Activated CD4-positive, alpha-beta T cell treated with anti-CD3 and anti-CD28 coated beads, Interleukin-2, amount 50 U/mL, for 48 hours (primary cell): ENCODE data around the gene CUBN.
A peak's percentile ranks its signal among the peaks of the same experiment; 100 is the strongest.
"Not testable (repeated sequence)": the region's sequence is repeated elsewhere in the genome, so short reads cannot be mapped to it uniquely, and the experiment has no call there.

Source experiments
- DNase-seq, 2 experiments: peaks; one replicate each; pipeline ENCODE4 v3.0.0-alpha.2; 2020

The CUBN gene

DNA sequence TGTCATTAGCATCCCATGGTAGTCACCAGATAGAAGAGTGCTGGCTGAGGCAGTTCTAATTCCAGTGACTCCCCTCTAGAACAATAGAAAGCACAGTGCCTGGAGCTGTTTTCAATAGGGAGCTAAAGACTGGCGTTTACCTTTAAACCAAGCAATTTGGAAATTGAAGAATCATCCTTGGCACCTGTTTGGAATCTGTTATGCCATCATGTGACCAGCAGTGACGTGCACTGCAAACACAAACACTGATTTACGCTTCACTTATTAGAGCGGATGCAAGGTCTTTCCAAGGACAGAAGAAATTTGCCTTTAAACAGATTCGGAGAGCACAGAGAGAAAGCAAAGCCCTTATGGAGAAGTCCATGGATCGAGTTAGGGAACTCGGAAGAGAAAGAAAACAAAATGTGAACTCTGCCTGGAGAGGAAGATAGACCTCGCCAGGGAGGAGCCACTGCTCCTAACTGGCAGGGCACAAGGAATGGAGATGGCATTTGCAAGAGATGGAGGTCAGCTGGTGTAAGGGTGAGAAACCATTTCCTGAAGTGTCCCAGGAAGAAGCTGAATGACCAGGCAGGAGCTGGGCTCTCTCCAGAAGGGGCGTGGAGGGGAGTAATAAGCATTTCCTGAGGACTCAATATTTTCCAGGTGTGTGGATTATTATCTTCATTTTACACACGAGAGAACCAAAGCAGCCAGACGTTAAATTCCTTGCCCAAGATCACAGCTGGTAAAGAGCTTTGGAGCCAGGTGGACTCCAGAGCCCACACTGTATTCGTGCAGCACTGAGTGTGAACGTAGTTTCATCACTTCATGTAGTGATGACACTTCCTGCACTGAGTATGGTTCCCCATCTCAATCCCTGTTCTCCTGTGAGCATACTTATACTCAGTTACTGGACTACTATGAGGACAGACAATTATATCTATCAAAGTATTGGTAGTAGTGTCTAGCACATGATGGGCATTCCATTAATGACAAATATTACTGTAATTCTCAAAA, 97.7 kb downstream of the CUBN start:
- no peak for DNase-seq

DNA sequence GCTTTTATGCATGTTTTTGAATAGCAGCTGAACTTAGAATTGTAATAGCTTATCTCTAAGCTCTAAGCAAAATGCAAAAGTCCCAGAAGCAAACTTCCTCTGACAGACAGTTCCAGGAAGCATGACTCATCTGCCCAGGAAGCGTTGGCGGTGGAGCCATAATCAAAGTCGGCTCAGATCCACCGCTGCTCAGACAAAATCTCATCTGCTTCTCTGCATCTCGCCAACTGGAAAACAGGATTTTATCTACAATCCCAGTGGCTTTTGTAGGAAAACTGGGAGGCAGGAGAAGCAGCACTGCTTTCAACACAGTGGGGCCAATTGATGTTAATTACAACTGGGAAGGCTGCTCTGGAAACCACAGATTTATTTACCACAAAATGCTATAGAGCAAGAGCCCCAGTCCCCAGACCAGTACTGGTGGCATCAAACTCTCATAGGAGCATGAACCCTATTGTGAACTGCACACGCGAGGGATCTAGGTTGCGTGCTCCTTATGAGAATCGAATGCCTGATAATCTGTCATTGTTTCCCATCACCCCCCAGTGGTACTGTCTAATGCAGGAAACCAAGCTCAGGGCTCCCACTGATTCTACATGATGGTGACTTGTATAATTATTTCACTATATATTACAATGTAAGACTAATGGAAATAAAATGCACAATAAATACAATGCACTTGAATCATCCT, 99.9 kb downstream of the CUBN start:
- peak; percentile 84 to 90 for DNase-seq

DNA sequence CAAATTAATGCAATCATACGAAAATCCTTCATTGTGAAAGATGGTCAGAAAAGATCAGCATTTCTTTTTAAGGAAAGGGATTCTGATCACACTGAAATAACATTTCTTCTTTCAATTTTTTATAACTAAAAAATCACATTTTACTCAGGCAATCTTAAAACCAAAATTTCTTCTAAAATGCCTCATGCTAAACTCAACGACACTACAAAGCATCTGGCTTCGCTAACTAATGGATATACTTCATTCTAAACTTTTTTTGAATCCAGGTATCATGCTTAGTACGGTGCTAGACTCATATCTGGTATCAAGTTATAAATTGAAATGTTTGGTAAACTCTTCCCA, 100.4 kb downstream of the CUBN start:
- DNase-seq = no peak

DNA sequence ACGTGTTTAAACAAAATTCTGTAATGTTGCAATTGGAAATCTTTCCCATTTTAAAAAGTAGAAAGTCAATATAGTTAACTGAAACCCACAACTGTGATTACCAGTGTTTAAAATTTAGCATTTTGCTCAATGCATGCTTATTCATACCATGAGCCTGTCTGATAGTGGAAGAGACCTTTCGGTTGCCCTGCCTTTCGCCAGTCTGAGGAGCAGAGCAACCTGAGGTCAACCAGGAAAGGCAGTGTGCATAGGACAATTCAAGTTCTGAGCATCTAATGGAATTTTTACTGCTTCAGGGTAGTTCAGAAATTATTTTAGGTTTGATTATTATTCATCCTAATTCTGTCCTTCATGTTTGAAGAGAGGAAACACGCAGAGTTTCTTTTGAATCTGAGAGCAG, 100.8 kb downstream of the CUBN start:
- peak in 1 of 2 experiments; percentile 27 for DNase-seq

DNA sequence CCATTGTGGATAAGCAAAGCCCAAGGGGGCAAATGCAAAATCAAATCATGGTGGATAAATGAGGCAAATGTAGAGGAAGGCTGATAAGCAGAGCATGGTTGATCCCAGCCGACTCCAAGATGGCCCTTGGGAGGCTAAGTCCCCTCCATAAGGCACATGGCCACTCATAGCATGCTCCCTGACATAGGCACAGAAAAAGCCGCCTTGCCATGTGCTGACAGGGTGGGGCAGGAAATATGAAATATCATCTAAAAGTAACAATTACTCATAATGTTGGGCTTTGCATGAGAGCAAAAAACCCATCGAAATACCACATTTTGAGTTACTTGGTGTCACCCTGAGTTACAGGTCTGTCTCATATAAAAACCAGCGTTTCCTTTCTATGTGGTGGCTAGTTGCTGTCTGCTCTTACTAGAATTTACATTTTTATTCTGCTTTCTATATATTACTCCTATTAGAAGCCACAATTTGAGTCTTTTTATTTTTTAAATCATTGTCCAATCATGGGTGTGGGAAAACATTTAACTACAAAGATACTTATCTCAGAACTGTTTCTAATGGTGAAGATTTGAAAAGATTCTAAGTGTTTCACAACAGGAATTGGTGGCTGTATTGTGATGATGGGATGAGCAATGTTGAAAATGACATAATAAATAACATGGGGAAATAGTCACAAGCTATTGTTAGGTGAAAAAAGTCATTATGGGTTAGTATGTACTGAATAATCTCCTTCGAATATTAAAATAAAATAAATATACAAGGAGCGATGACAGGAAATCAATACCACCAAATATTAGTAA, 102.7 kb downstream of the CUBN start:
- DNase-seq = peak; percentile 67 to 78

DNA sequence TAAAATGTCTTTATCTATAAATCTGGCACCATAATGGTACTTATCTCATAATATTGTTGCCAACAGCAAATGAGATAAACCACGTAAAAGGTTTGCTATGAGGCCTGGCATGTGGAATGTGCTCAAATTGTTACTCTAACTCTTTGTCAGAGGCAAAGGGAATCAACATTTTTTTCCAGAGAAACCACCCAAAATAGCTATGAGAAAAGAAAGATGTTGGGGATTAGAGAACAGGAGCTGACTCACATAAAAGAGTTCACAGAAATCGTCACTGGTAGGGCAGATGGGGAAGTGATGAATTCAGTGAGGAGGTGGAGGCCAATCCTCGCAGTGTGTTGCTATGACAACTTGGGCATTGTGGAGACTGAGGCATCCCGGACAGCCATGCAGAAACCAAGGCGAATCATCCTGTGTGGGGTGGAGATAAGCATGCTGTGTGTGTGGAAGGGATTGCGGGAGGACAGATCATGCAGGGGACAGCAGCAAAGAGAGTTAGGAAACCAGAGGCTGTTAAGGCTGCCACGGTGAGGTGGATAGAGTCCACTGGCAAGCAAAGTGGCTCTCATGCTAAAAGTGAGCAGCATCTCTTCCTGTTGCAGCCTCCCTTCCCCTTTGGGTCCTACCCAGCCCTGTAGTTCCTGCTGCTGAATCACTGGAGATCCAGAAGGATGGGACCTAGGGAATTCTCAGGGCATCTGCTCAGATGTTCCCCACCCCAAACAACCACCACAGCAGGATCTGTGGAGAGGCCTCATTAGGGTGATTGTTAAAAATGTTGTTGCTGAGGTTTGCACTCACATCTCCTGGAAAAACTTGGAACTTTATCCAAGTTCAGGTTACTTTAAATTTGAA, 103.9 kb downstream of the CUBN start:
- DNase-seq = peak; percentile 76 to 85

DNA sequence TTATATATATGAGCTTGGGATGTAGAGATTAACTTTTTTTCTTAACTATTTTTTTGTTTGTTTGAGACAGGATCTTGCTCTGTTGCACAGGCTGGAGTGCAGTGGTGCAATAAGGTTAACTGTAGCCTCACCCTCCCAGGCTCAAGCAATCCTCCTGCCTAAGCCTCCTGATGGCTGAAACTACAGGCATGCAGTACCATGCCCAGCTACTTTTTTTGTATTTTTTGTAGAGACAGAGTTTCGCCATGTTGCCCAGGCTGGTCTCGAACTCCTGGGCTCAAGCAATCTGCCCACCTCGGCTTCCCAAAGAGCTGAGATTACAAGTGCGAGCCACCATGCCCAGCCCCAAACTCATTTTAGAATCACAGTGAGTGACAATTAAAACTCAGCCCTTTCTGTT, 105.2 kb downstream of the CUBN start:
- no peak for DNase-seq

DNA sequence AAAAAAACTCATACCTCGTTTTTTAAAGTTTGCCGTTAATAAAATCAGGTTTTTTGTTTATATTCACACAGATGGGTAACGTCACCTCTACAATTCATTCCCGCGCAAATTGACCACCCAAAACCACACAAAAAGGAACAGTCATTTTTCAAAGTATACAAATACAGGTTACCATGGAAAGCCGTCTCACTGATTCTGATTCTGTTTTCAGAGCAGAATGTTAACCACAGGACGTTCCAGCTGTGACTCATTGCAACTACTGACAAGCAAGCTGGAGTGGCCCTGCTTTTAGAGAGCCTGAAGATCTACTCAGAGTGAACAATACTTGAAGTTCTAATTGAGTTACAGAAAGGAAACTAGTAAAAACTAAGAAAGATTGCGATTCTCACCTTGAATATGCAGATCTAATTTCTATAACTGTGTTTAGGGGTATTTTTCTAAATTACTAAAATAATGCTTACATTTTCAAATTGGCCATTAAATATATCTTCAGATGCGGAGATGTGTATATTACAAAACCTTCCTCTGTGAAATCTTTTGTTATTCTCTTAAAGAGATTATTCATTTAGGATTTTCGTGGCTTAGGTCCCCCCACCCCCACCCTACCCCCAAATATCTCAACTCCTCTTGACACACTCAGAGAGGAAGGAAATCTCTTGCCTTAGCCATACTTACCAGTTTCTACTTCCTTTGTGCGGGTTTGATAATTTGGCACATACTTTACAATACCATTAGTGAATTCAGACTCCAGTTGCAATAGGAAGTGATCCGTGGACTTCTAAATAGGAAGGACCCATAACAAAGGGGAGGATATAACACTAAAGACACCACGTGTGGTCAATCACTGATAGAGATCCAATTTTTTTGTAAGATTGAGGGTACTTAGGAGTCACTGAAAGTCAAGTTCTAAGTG, 106.0 kb downstream of the CUBN start:
- DNase-seq = peak; percentile 57 to 75

DNA sequence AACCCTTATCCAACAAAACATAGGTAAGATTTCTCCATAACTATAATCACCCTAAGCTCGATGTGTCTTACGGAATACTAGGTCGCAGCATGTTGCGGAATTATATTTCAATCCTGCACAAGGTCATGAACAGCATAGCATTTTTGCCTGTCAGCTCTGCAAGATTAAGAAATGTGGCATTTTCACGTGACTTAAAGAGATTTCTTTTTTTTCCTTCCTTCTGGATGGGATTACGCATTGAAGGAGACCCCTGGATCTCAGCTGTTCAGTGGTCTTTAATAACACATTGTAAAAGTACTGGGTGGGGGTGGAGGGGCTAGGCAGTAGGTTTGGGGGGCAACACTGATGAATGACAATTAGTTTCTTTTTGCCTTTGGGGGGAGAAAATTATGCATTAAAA, 106.7 kb downstream of the CUBN start:
- DNase-seq = no peak

DNA sequence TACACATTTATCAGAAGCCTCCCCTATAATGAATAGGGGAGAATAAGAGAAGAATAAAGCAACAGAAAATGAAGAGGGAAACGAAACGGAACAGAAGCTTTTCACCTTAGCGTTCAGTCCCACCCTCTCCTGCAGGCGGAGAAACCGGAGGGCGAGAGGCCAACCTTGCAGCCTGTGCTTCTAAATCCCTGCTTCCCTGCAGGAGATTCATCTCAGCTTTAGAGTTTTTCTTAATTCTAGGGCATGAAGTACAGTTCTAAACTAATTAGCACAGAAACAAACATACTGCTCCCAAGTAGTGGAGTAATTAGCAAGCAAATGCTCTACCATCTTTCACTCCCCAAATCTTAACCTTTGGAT, 107.2 kb downstream of the CUBN start:
- DNase-seq = no peak

DNA sequence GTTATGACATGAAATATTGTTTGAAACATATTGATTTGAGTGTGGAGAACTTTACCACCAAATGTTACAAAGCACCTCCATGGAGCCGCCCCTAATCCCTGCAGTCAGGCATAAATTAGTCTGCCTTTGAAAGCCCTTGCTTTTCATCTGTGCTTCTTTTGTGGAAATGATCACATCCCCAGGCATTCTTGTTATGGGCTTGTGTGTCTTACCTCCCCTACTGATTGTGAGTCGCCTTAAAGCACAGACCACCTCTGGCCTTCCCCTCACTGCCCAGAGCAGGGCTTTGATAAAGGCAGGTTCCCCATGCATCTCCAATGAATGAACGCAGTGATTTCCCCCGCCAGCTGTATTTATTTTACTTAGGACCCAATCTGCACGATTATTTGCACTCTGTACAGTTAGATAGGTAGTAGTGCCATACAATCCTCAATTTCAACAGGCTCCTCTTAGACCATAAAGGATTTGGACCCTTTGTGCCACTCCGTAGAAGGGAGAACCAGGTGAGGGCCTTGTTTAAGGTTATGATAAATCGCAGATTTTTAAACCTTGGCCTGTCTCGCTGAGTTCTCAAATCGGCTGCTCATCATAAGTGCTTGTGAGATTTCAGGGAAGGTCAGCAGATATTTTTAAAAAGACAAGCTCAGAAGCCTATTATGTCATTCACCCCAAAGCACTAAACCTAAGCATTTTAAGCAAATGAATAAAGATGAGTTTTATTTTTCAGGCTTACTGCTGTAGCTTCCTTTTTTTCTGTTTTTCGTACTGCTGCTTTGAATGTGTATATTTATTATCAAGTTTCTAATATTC, 107.8 kb downstream of the CUBN start:
- no peak for DNase-seq

DNA sequence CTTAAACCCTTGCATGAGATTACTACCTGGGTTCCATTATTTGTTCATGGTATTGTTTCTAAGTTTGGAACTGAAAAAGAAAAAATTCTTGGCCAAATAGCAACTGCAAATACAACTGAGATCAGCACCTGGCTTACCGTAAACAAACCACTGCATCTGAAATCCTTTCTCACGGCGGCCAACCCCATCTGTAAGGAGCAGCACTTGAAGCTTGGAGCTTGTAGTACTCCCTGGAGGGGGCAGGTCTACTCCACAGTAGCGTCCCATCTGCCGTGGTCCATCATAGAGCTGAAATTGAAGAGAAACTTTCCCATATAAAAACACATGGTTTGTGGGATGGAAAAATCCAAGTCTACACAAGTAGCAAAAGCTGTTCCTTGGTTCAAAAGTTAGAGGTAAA, 109.9 kb downstream of the CUBN start:
- no peak for DNase-seq

DNA sequence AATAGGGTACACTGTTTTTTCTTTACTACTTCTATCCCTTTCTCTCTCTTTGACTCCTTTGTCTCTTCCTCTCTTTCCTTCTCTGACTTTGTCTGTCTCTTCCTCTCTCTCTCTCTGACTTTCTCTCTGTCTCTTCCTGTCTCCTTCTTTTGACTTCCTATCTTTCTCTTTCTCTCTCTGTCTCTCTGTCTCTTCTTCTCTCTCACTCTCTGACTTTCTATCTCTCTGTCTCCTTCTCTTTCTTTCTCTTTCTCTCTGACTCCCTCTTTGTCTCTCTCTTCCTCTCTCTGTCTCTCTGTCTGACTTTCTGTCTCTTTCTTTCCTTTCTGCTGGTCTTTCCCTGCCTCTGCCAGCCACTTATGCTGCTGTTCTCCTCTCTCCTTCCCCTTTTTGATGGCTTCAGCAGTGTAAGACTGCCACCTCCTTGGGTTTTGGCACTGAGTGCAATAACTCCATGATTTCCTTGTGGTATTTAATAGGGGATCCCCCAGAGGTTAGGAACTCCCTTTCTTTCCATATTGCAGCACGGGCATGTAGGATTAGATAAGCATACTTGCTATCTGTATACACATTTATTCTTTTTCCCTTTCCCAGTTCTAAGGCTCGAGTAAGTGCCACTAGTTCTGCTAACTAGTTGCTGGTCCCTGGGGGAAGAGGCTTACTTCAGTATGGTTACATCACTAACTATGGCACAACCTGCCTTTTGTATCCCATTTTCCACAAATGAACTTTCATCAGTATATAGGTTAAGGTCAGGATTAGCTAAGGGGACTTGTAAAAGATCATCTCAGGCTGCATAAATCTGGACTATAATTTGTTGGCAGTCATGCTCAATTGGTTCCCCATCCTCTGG, 116.3 kb downstream of the CUBN start:
- not testable (repeated sequence) for DNase-seq

DNA sequence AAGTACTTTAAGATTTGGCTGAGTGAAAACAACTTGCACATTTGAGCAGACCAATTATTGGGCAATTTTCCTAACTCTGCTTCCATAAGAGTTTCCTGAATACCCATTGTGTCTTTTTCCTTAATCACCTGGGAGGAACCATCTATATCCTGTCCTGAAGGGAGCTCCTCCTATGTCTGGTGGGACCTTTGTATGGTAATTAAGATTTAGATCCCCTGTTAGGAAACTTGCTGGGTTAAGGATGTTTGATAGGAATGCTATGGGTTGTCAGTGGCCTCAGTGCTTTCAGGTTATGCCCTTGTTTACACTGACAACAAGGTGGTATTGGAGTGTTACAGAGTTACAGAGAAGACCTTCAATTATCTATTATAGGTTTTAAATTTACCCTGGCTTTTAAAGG, 116.9 kb downstream of the CUBN start:
- DNase-seq = not testable (repeated sequence)

DNA sequence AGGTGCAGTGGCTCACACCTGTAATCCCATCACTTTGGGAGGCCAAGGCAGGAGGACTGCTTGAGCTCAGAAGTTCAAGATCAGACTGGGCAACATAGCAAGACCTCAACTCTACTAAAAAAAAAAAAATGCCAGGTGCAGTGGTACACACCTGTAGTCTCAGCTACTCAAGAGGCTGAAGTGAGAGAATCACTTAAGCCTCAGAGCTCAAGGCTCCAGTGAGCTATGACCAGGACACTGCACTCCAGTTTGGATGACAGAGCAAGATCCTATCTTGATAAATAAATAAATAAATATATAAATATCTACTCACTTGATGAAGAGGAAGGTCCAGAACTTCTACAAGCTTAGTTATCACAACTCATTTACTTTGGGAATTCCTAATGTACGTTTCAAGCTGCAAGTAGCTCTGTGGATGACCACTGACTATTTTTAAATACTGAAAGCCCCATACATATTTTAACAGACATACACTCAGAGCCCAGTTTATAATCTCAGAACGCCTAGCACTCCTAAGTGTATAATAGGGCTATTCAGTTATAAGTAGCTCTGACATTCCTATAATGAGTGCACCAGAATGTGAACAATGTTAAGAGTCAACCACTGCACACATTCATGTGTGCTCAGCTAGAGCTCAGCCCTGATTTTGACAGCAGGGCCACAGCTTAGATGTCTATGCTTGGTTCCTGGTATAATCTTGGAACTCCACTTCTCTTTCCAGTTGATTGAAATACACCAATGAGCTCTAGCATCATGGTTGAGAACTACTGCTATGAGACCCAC, 119.1 kb downstream of the CUBN start:
- DNase-seq = no peak

DNA sequence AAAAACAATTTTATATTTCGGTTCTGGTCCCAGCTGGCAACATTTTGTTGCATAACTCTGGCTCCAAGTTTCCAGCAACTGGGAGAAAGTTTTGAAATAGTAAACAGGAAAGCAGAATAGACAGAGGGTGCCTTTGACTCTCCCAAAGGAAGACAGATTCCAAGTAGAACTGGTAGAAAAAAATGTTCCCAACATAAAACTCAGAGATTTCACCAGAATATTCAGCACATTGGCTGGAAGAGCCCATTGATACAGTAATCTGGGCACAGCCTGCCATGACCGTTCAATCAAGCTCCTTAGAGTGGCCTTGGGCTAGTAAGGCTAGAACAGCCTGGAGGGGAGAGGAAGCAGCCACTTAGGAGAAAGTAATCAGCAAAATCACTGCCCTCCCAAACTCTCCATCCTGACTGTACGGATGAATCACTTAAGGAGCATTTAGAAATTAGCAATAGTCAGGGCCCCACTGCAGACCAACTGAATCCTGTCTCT, 120.4 kb downstream of the CUBN start:
- no peak for DNase-seq

DNA sequence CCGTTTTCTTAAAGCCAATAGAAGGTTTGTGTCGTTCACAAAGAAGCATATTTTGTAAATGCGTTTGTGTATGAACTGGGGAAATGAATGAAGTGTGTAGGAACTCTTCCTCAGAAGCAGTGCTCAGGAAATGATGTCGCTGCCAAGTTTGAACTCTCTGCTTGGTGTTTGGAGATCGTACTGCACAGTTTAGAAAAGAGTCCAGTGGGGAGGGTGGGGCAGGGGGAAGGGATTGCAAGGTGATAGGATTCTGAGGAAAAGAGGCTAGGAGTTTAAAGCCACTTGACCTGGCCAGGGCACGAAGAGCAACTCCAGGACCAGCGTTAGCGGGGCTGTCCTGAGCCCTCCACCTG, 122.2 kb downstream of the CUBN start:
- DNase-seq = no peak

DNA sequence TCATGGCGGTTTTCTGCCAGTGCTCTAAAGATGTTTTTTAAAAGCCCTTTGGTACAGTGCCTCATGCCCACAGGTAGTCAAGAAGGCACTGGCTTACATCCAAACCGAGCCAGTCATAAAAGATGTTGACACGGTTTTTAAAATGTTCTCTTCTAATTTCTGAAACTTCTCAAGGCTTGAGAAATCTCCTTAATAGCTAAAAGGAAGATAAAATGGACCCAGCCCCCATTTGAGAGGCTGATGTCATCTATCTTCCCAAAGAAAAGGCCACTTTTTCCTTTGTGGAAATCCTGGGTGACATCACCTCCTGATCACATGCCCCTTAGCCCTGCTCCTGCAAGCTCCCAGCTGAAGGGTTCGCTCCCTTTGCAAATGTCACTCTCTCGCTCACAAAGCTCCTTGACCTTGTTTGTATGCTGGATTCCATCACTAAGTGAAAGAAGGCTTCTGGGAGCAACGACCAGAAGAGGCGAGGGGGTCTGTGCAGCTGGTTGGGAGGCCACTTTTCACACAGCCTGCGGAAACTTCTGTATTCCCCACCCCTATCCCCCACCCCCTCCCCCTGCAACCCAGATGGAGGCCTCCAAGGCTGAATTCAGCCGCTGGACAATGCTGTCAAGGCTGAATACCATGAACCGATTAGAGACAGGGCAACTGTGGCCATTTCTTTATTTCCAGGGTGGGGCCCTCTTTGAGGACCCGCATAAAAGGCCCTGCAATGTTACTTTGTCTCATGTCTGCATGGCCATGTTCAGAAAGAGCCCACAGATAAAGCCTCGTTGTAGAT, 122.8 kb downstream of the CUBN start:
- DNase-seq = no peak
